ENCODE measurements around the gene YDJC.
"Not testable (repeated sequence)": the region's sequence is repeated elsewhere in the genome, so short reads cannot be mapped to it uniquely, and the experiment has no call there.

The YDJC gene

DNA sequence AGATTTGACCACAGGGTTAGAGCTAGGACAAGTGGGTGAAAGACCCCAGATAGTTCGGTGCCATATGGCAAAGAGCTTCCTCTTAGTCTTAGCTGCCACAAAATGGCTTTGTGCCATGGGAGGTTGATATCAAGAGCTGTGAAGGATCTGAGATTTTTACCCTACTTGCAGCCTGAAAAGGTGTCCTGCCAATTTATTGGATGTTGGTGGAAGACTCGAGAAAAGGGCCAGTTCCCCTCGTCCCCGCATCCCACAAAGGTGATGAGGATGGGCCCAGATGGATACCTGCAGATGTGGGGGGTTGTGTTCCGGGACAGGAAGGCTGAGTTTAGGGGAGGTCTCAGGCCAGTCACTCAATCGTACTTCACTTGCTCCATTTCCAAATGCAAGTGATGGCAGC is 27.2 kb downstream of the YDJC start:
- no peak for DNase-seq

DNA sequence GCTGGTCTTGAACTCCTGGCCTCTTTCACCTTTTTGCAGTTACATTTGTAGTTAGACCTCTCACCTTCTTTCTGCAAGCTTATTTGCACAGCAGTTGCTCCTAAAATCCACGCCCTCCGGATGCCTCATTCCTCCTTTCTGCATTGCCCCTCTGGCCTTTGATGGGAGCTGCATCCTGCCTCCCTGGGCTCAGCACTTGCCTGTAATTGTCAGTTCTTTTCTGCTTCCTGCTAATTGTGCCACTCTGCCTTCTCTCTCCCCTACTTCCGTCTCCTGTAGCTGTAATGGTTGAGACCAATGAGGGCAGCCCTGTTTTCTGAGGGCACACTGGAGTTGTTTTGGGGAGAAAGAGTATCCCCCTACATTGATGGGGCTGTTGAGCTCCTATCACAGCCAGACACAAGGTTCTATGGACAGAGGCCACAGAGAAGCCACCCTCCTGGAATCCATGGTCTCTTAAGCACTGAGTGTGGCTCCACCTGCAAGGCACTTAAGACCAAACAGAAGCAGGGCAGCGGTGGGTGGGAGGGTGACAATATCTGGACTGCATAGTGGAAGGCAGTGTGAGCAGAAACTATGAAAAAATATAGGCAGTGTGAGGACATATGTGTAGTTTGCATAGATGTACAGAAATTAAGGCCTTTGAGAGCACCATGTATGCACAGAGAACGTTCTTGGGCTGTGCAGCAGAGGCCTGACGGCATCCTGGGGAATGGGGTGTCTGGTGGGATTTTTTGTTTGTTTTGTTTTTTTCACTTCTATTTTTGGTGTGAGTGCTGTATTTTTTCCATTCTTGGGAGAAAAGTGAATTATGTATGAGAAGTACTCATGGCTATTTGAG is 30.5 kb downstream of the YDJC start:
- DNase-seq = no peak

DNA sequence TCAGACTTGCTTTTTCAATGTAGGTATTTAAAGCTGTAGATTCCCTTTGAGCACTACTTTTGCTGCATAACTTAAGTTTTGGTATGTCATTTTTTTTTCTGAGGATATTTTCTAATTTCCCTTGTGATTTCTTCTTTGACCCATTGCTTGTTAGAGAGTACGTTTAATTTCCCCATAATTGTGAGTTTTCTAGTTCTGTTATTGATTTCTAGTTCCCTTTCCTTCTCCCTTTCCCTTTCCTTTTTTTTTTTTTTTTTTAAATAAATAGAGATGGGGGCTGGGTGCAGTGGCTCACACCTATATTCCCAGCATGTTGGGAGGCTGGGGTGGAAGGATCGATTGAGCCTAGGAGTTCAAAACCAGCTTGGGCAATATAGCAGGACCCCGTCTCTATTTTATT is 31.5 kb downstream of the YDJC start:
- DNase-seq = no peak

DNA sequence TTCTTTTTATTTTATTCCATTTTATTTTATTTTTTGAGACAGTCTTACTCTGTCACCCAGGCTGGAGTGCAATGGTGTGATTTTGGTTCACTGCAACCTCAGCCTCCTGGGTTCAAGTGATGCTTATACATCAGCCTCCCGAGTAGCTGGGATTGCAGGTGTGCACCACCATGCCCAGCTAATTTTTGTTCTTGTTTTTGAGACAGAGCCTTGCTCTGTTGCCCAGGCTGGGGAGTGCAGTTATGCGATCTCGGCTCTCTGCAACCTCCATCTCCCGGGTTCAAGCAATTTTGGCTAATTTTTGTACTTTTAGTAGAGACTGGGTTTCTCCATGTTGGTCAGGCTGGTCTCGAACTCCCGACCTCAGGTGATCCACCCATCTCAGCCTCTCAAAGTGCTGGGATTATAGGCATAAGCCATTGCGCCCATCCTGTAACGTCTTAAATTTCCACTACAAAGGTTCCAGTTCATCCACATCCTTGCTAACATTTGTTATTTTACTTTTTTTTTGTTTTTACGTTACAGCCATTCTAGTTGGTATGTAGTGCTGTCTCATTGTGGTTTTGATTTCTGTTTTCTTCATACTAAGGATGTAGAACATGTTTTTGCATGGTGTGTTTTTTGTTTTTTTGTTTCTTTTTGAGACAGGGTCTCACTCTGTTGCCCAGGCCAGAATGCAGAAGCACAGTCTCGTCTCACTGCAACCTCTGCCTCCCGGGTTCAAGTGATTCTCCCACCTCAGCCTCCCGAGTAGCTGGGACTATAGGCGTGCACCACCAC is 33.3 kb downstream of the YDJC start:
- DNase-seq = not testable (repeated sequence)

DNA sequence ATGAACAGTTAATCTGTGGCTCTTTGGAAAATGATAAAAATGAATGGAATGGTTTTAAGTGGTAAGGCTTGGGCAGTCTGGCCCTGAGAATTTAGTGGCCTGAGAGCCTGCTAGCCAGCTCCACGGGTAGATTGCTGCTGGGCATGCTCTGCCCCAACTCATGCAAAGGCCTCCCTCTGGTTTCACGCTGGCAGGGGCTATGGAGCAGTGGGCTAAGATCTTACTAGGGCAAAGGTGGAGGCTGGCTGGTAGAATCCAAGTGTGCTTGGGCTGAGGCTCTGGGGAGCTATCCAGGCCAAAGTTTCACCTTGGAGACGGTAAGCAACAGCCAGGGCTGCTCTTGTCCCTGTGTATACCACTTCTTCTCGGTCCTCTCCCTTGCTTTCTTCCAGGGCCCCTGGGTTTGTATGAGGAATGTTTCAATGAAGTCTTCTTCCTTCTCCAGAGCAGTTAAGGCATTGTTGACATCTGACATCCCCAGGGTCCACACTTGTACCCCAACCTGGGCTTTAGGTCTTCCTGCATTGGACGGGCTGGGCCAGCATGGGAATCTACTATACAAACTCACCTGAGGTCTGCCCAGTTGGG is 34.9 kb downstream of the YDJC start:
- no peak for DNase-seq

DNA sequence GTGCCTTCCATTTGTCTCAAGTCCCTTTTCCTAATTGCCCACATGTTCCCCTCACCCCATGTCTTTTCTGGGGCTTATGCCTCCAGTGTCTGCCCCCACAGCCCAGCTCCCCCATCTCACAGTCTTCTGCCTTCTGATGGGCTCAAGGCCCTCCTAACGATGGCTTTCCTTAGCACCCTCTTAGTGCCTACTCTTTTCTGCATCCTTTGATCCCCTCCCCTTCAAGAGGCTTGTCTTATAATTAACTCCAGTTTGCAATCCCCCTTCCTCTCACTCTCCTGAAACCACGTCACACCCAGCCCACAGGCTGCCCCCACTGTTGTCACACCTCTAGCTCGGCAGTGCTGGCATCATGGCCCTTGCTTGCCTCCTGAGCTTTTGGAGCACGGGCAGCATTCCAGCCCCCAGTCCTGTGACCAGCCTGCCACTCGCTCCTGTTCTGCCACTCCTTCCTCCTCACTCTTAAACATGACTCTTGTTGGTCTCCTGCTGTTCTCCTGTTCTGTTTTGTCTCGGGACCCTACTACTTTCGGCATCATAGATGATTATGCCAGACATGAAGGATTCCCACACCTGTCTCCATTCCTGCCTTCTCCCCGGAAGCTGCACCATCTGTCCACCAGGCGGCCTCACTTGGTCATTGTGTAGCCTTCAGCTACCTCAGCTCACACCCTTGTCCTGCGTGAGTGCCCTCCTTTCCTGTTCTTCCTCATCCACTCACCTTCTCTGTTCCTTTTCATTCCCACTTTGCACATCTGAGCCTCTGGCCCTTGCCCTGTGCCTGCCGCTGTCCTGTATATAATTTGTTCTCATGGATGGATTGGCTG is 36.2 kb downstream of the YDJC start:
- no peak for DNase-seq

DNA sequence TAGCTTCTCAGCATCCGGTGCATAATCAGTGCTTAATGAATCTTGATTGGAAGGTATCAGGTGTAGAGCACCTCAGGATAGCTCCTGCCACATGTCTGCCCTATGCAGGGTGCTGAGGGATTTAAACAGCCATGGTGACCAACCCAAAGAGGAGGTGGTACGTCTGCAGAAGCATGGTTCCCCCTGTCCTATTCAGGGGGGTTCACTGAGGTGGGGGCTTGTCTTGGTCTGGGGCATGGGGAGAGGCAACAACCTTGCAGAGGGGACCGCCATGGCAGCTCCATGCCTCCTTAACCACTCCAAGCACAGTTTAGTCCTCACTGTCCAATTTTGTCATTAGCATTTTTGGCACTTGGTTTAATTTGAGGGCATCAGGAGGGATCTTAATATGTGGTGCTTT is 37.4 kb downstream of the YDJC start:
- DNase-seq = no peak

DNA sequence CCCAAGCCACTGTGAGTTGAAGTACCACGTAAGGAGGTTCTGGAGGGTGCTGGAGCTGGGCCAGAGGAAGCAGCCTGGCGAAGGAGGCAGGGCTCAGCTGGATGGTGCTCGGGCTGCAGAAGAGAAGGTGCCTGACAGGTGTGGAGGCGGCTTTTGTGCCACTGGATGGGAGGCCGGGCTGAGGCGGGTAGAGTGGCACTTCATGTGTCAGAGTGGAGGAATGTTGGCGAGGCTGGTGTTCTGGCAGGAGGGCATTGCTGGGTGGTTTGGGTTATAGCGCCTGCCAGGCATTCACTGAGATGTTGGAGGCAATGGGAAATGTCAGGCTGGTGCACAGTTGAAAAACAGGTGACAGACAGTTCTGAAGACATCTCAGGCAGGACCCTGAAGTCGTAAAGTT is 38.1 kb downstream of the YDJC start:
- DNase-seq = no peak

DNA sequence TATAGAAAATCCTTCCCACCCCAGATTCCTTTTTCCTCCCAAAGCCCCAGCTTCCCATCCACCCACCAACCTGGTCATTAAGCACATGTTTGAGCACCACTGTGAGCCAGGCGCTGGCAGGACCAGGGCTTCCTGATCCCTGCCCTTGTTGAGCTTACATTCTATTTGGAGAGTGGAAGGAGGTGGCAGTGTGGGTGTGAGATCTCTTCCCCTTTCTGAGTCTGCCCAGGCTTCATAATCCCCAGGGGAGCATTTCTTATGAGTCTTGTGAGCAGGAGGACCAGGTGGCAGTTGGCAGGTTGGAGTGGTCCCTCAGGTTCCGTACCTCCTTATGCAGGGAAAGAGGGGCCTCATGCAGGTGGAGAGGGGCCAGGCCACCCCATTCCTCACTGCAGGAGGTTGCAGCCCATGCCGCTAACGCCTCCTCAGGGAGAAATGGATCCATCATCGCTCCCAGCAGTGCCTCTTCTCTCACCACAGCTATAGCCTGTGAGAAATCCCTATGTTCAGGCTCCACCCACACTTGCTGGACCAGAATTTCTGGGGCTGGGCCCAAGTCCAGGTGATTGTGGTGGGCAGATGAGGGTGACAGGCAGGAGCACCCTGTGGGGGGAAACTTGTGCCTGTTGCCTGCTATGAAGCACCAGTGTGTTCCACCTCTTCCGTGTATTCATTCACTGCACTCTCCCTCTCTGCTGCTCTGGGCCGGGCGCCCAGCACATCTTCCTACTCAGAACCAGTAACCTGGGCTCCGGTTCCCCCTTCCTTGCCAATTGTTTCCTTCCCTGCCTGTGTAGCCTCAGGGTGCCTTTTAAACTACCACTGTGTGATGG is 38.8 kb downstream of the YDJC start:
- DNase-seq = no peak

DNA sequence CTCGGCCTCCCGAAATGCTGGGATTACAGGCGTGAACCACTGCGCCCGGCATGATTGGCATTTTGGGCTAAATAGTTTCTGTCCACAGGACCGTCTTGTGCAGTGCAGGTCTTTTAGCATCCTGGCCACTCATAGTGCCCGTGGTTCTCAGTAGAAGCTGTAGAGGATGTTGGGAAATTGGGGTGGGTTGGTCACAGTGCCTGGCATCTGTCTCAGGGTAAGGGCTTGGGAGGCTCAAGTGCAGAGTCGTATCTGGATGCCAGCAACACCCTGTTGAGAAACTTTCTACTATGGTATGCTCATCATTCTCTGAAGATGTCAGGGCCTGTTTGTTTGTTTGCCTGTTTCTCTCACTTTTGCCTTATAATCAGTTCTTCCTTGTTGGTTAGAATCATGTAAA is 40.4 kb downstream of the YDJC start:
- no peak for DNase-seq

DNA sequence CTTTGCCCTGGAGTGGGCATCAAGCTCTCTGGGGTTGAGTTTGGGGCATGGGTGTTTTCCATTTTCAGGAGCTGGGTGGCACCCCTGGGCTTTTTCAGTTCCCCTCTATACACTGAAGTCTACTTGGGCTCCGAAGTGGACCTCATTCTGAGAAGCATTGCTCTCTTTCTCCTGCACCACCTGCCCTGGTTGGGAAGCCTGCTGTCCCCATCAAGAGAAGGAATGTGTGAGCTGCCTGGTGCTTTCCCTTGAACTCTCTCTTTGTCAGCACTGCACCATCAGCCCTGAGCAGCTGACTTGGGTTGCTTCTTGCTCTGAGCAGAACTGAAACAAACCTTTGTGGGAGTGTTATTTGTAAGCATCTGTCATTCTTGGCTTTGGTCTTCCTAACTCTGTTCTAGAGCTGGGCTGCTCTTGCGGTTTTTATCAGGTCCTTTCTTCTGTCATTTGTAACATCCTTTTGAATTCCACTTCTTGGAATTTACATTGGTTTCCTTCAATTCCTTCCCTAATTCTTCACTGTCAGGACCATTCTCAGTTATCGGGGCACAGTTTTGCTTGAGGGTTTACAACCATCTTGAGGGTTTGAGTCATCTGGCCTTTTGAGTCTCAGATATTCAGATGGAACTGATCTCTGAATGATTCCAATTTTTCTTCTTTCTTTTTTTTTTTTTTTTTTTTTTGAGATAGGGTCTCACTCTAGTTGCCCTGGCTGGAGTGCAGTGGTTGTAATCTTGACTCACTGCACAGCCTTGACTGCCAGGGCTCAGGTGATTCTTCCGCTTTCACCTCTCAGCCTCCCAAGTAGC is 41.8 kb downstream of the YDJC start:
- DNase-seq = no peak

DNA sequence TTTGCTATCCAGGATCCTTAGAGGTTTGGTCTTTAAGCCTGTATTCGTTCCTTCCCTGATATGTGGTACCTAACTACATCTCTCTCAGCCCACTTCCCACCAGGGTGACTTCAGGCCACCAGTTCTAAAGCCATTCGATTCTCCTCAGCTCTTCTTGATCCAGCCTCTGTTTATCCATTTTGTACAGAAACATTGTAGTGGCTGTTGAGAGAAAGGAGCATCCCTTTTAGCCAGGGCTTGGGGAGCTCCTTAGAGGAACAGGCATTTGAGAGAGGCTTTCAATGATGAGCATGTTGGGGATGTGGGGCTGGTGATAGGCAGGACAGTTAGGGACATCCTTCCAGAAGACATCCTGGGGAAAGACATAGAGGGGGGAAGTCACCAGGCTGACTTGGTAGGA is 44.4 kb downstream of the YDJC start:
- no peak for DNase-seq

DNA sequence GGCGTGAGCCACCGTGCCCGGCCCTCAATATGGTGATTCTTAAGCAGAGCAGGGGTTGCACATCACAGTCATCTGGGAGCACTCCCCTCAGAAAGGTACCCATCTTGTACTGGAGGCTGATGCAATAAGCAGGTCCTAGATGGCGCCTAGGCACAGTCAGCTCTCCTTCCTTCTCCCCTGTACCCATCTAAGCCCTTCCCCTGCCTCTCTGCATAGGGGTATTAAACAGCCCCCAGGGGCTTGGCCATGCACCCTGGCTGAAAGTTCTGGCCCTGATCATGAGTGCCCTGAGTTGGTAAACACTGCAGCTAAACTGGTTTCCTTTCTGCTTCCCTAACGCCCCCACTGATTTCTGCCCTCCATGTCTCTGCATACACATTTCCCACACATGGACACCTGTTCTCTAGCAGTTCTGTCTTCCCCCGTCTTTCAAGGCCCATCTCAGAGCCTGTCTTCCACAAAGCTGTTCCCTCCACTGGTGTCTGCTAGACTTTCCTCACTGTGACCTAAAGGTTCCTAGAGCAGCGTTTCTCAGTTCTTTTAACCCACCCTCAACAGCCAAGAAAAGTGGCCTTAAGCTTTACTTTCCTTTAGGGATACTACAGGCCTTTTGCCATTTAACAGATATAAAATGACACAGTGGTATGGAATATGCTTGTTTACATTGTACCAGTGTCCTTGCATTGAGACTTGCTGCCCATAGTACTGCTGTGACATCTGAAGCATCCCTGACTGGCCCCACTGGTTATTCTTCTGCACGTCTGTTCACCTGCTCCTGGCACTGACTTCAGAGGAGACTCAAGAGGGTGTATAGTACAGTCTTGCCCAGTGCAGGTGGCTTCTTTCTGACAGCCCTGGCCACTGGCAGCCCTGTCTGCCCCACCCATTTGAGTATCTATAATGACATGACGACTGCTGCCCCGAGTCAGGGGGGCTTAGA is 46.8 kb downstream of the YDJC start:
- no peak for DNase-seq

DNA sequence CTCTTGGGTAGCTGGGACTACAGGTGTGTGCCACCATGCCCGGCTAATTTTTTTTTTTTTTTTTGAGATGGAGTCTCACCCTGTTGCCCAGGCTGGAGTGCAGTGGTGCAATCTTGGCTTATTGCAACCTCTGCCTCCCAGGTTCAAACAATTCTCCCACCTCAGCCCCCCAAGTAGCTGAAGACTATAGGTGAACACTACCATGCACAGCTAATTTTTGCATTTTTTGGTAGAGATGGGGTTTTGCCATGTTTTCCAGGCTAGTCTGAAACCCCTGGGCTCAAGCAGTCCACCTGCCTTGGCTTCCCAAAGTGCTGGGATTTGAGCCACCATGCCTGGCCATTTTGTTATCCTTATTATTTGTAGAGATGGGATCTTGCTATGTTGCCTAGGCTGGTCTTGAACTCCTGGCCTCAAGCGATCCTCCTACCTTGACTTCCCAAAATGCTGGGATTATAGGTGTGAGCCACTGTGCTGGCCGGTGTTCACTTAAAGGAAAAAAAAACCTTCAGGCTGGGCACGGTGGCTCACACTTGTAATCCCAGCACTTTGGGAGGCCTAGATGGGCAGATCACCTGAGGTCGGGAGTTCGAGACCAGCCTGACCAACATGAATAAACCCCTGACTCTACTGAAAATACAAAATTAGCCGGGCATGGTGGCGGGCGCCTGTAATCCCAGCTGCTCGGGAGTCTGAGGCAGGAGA is 48.7 kb downstream of the YDJC start:
- DNase-seq = not testable (repeated sequence)

DNA sequence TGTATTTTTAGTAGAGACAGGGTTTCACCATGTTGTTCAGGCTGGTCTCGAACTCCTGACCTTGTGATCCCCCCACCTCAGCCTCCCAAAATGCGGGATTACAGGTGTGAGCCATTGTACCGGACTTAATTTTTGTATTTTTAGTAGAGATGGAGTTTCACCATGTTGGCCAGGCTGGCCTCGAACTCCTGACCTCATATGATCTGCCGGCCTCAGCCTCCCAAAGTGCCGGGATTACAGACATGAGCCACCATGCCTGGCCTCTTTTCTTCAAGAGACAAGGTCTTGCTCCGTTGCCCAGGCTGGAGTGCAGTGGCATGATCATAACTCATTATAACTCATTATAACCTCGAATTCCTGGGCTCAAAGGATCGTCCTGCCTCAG is 49.2 kb downstream of the YDJC start:
- DNase-seq = not testable (repeated sequence)

DNA sequence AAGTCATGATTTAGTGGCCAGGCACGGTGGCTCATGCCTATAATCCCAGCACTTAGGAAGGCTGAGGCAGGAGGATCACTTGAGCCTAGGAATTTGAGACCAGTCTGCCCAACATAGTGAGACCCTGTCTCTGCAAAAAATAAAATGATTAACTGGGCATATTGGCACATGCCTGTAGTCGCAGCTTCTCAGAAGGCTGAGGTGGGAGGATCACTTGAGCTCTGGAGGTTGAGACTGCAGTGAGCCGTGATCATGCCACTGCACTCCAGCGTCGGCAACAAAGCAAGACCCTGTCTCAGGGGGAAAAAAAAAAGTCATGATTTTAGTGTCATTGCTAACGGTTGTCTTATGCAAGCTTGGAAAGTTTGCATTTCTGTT is 50.4 kb downstream of the YDJC start:
- DNase-seq = no peak

Measured in HCEC 1CT (cell line).